Motor neuron (in vitro differentiated cells): ENCODE data around the gene LRRC71. TPM values are rescaled to one million over a fixed set of nuclear protein-coding genes. Genes with fewer than 3 reads are reported as not detected.

Experiments used
- ATAC-seq, 8 experiments: fragments of 200-7000 bp; cut with Tn5 transposase; replicated peaks in 6 of 8; 2 replicates each; pipeline ENCODE4 v1.8.0; 2021; ENCODE audit warnings: mild to moderate bottlenecking in 8 of 8, moderate library complexity in 8 of 8
- H3K27ac ChIP-seq, 2 donors: fragments of 250-450 bp; sonication (Bioruptor Pico); 2 replicates each; pipeline ENCODE4 v1.9.0; 2021; ENCODE audit warnings: antibody characterized with exemption in 2 of 2, mild to moderate bottlenecking in 2 of 2, moderate library complexity in 1 of 2
- H3K4me1 ChIP-seq, 2 donors: fragments of 250-450 bp; sonication (Bioruptor Pico); replicated peaks in 1 of 2; 2 replicates each; pipeline ENCODE4 v1.6.1; 2021; ENCODE audit warnings: antibody characterized with exemption in 2 of 2, mild to moderate bottlenecking in 2 of 2, moderate library complexity in 1 of 2
- H3K4me3 ChIP-seq, 5 donors: fragments of 250-450 bp; sonication (Bioruptor Pico); 2 replicates each; pipeline ENCODE4 v1.9.0; 2021; ENCODE audit warnings: antibody characterized with exemption in 5 of 5, mild to moderate bottlenecking in 5 of 5, moderate library complexity in 4 of 5
- WGBS, 10 experiments: fragments of 450-650 bp; shearing (Covaris generic); methylation state at CpG; one replicate each; pipeline ENCODE4 v1.0.0; 2022; 5-methylcytosine and 5-hydroxymethylcytosine counted together
- in situ Hi-C, 9 experiments: fragments of 400-800 bp; cut with MboI; loops; one replicate each; pipeline ENCODE4 v1.15.0; 2021; ENCODE audit warnings: low sequenced_read_pairs in 9 of 9, low pct_unique_long_range_greater_than_20kb in 2 of 9; ENCODE audit not compliant: unreplicated experiment in 9 of 9
- total RNA-seq, 8 experiments: library from RNA; unstranded; fragments of 300-600 nt; gene quantifications; 2 replicates each; pipeline versions ENCODE4 v1.2.3 to v1.2.4, GENCODE V29; 2022

The LRRC71 gene
- 1 to 10 TPM in 6 of 8 experiments, under 1 TPM in 1, not detected in 1; 0.83 to 2.3 (median 1.3) TPM for total RNA-seq

DNA sequence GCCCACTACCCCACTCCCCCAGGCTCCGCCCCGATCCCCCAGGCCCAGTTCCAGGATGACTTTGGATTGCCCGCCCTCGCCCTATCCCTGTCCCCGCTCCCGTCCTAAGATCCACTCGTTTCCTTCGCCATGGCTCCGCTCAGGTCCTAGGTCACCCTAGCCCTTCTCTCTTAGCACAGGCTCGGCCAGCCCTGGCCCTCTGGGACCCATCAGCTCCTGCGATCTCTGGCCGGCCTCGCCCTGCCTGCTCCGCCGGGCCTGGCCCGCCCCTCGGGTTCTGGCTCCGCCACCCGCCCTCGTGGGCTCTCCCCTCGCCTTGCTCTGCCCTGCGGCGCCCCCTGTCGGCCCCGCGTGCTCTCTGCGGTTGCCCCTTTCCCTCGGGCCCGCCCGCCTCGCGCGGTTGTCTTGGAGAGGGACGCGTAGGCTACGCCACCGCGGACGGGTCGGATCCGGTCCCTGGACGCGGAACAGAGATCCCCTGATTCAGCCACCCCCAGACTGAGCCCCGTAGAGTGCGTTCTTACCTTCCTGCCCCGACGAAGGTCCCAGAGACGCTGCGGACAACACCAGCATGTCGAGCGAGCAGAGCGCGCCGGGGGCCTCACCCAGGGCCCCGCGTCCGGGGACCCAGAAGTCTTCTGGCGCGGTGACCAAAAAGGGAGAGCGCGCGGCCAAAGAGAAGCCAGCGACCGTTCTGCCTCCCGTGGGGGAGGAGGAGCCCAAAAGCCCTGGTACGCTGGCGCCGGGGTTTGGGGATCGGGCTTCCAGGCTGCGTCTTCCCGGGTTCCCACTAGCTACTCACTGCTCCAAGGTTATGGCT, at the start of gene LRRC71:
Gene LRRC71 (plus strand): TSS at position 400 of the 820 bp plus-strand sequence. CDS start 172 bp downstream, at position 572.
- in situ Hi-C loops, result no loop called here
- Histone ChIP-seq H3K4me1 (peaks cover 2 to 11% of the 10 kb centered on the region in 2 donors), H3K4me3 (peak within 1 kb of the TSS in 1 of 5 donors; percentile 13), H3K27ac (no peak within 1 kb of the TSS)
- peak; percentile 91 to 99 (median 94) for ATAC-seq
- 0 to 40% (median 2%) methylated on average over 1 to 32 of the region's 71 CpGs; no CpG with 5 or more reads in 4 of the 10 experiments for whole genome bisulfite sequencing, 10 experiments

- 64 to 98% (median 89%) methylated on average over 3 to 14 of the region's 18 CpGs; no CpG with 5 or more reads in 5 of the 10 experiments for WGBS, 10 experiments
- no peak overlapping the region for H3K27ac ChIP-seq
- no peak for ATAC-seq
- in situ Hi-C loops, result loop anchor here in 2 of 9 experiments (25.0 kb wide), 1 partner anchor 186 kb away; the partner anchor contains the start of gene NES (in 2 of the 2)
- H3K4me1 ChIP-seq, result peaks cover 15 to 23% of the 10 kb centered on the region in 2 donors
- no peak overlapping the region for H3K4me3 ChIP-seq
These were observed 46.8 kb upstream of the LRRC71 start for GRCh38 chr1:156873659-156874058.

GRCh38 chr1:156874142-156874541, 46.3 kb upstream of the LRRC71 start:
- in situ Hi-C loops, result loop anchor here in 2 of 9 experiments (25.0 kb wide), 1 partner anchor 187 kb away; the partner anchor contains the start of gene NES (in 2 of the 2)

DNA sequence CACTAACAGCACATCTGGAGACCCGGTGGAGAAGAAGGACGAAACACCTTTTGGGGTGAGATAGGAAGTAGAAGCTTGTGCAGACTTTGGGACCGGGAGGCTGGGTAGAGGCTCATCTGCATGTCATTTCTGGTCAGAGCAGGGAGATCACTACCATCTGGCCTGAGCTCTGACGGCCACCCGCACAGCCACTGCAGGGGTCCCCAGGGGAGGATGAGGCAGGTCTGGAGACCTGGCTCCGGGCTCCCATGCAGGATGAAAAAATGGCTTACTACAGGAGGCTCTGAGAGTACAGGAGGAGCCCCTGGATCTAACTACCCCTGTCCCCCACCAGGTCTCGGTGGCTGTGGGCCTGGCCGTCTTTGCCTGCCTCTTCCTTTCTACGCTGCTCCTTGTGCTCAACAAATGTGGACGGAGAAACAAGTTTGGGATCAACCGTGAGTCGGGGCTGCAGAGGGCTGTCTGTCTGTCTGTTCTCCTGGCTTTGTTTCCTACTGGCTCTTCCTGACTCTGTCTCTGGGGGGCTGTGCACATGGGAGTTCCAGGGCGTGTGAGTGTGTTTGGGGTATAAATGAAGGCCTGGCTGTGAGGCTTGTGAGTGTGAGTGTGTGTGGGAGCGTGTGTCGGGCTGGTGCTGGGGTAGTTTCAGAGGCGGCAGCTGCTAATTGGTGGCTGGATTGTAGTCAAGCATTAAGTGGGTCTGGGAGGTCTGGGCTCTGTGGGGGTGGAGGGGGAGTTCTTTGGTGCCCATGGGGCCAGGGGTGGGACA, 45.7 kb upstream of the LRRC71 start:
- H3K4me3 ChIP-seq, result no peak overlapping the region
- in situ Hi-C loops, result loop anchor here in 2 of 9 experiments (25.0 kb wide), 1 partner anchor 187 kb away; the partner anchor contains the start of gene NES (in 2 of the 2)
- peak in 4 of 8 experiments; percentile 13 to 20 (median 13) for ATAC-seq
- H3K4me1 ChIP-seq, result peaks cover 15 to 23% of the 10 kb centered on the region in 2 donors
- 0 to 95% (median 60%) methylated on average over 1 to 7 of the region's 16 CpGs; no CpG with 5 or more reads in 1 of the 10 experiments for WGBS, 10 experiments
- no peak overlapping the region for H3K27ac ChIP-seq

More at GRCh38 chr1:156874142-156874541, 46.3 kb upstream of the LRRC71 start:
- ATAC-seq, result peak in 1 of 8 experiments; percentile 11
- Histone ChIP-seq H3K27ac (no peak overlapping the region), H3K4me1 (peaks cover 15 to 23% of the 10 kb centered on the region in 2 donors), H3K4me3 (no peak overlapping the region)
- 65 to 100% (median 77%) methylated on average over 1 to 5 of the region's 5 CpGs; no CpG with 5 or more reads in 5 of the 10 experiments for WGBS, 10 experiments

DNA sequence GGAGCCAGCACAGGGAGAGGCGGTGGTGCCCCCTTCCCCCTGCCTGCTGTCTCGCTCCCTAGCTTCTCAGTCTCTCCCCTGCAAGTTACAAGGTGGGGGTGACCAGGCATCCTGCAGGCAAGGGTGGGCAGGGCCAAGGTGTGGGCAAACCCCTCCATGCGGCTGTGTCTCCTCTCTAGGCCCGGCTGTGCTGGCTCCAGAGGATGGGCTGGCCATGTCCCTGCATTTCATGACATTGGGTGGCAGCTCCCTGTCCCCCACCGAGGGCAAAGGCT, 45.2 kb upstream of the LRRC71 start:
- Histone ChIP-seq H3K4me3 (no peak overlapping the region), H3K4me1 (peaks cover 15 to 23% of the 10 kb centered on the region in 2 donors), H3K27ac (no peak overlapping the region)
- peak in 2 of 8 experiments; percentile 7 to 10 for ATAC-seq
- in situ Hi-C loops, result no loop called here
- WGBS, 10 experiments, result 80% methylated on average over 1 to 2 of the region's 5 CpGs; no CpG with 5 or more reads in 8 of the 10 experiments

GRCh38 chr1:156876281-156876680, 44.2 kb upstream of the LRRC71 start:
- peak in 6 of 8 experiments; percentile 47 to 73 (median 58) for ATAC-seq
- no peak overlapping the region for H3K27ac ChIP-seq
- peaks cover 16 to 28% of the 10 kb centered on the region in 2 donors for H3K4me1 ChIP-seq
- no peak overlapping the region for H3K4me3 ChIP-seq
- in situ Hi-C loops, result no loop called here
- WGBS, 10 experiments, result 8 to 53% (median 25%) methylated on average over 4 to 8 of the region's 21 CpGs; no CpG with 5 or more reads in 7 of the 10 experiments

GRCh38 chr1:156877433-156878170, 42.8 kb upstream of the LRRC71 start:
- in situ Hi-C loops, result no loop called here
- Histone ChIP-seq H3K27ac (no peak overlapping the region), H3K4me1 (peaks cover 28 to 41% of the 10 kb centered on the region in 2 donors), H3K4me3 (no peak overlapping the region)
- WGBS, 10 experiments, result 29 to 92% (median 62%) methylated on average over 1 to 5 of the region's 5 CpGs; no CpG with 5 or more reads in 3 of the 10 experiments
- ATAC-seq, result peak in 3 of 8 experiments; percentile 20 to 40 (median 37)

GRCh38 chr1:156879876-156880275, 40.6 kb upstream of the LRRC71 start:
- Histone ChIP-seq H3K27ac (no peak overlapping the region), H3K4me1 (peaks cover 49 to 61% of the 10 kb centered on the region in 2 donors), H3K4me3 (no peak overlapping the region)
- no peak for ATAC-seq
- 80 to 94% (median 91%) methylated on average over 1 to 12 of the region's 21 CpGs; no CpG with 5 or more reads in 6 of the 10 experiments for WGBS, 10 experiments
- in situ Hi-C loops, result no loop called here

- no peak for ATAC-seq
- in situ Hi-C loops, result no loop called here
- Histone ChIP-seq H3K4me3 (no peak overlapping the region), H3K27ac (no peak overlapping the region), H3K4me1 (peaks cover 46 to 56% of the 10 kb centered on the region in 2 donors)
- WGBS, 10 experiments, result 40 to 58% methylated on average over 1 to 3 of the region's 5 CpGs; no CpG with 5 or more reads in 8 of the 10 experiments
These were observed 40.0 kb upstream of the LRRC71 start for GRCh38 chr1:156880473-156880872.

GRCh38 chr1:156881101-156881500, 39.3 kb upstream of the LRRC71 start:
- ATAC-seq, result no peak
- H3K27ac ChIP-seq, result no peak overlapping the region
- in situ Hi-C loops, result no loop called here
- H3K4me3 ChIP-seq, result no peak overlapping the region
- WGBS, 10 experiments, result 20 to 67% (median 50%) methylated on average over 1 to 6 of the region's 10 CpGs; no CpG with 5 or more reads in 3 of the 10 experiments
- peaks cover 42 to 52% of the 10 kb centered on the region in 2 donors for H3K4me1 ChIP-seq

DNA sequence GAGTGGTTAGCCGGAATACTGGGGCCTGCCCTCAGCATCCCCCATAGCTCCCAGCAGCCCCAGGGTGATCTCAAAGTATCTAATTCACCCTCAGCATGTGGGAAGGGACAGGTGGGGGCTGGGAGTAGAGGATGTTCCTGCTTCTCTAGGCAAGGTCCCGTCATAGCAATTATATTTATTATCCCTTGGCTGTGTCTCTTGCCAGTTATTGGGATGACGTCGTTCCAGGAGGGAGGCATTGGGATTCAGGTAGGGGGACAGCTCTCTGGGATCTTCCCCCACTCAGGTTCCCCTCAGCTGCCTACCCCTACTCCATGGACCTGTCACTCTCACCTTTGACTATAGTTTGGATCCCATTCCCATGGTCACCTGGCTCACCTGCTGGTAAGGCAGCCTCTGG, 38.8 kb upstream of the LRRC71 start:
- Histone ChIP-seq H3K27ac (no peak overlapping the region), H3K4me1 (peaks cover 41 to 53% of the 10 kb centered on the region in 2 donors), H3K4me3 (no peak overlapping the region)
- peak in 5 of 8 experiments; percentile 10 to 50 (median 22) for ATAC-seq
- in situ Hi-C loops, result no loop called here
- WGBS, 10 experiments, result 0 to 100% (median 71%) methylated on average over 1 to 4 of the region's 4 CpGs; no CpG with 5 or more reads in 5 of the 10 experiments

DNA sequence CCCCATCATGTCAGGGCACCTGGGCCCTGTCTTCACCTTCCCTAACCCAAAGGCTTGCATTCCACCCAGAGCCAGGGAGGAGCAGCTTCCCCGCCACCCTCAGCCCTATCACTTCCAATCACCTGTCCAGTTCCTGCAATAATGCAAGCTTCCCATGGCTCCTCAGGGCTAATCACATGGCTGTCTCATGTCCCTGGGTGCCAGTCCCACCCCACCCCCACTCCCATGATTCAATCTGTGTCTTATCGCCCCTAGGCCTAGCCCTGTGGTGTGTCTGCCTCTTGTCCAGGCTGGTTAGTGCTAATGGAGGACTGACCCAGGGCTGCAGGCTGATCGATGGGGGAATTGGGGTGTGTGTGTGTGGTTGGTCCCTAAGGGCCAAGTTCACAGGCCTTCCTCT, 37.9 kb upstream of the LRRC71 start:
- peak in 5 of 8 experiments; percentile 18 to 55 (median 33) for ATAC-seq
- no peak overlapping the region for H3K4me3 ChIP-seq
- H3K27ac ChIP-seq, result no peak overlapping the region
- in situ Hi-C loops, result no loop called here
- WGBS, 10 experiments, result 70 to 100% (median 80%) methylated on average over 1 to 3 of the region's 3 CpGs; no CpG with 5 or more reads in 7 of the 10 experiments
- peaks cover 50 to 56% of the 10 kb centered on the region in 2 donors for H3K4me1 ChIP-seq
